Endothelial cell (in vitro differentiated cells): ENCODE results near the gene GALC. TPM values are rescaled to one million over a fixed set of nuclear protein-coding genes. Genes with fewer than 3 reads are reported as not detected.

Experiments used
- DNase-seq: peaks from one replicate; pipeline ENCODE4 v3.0.0; 2021; ENCODE audit warnings: low spot score
- H3K27ac Mint-ChIP-seq: one replicate; pipeline ENCODE4 v1.8.0; 2021; ENCODE audit warnings: mixed read lengths, inconsistent platforms; ENCODE audit not compliant: unreplicated experiment
- H3K27me3 Mint-ChIP-seq: one replicate; pipeline ENCODE4 v1.8.0; 2021; ENCODE audit warnings: mild to moderate bottlenecking, moderate library complexity, mixed read lengths, inconsistent platforms; ENCODE audit not compliant: unreplicated experiment
- H3K36me3 Mint-ChIP-seq: one replicate; pipeline ENCODE4 v1.8.0; 2021; ENCODE audit warnings: mild to moderate bottlenecking, low read depth, mixed read lengths, inconsistent platforms; ENCODE audit not compliant: unreplicated experiment
- H3K4me1 Mint-ChIP-seq: one replicate; pipeline ENCODE4 v1.8.0; 2021; ENCODE audit warnings: mild to moderate bottlenecking, mixed read lengths, inconsistent platforms; ENCODE audit not compliant: unreplicated experiment
- H3K4me3 Mint-ChIP-seq: one replicate; pipeline ENCODE4 v1.8.0; 2021; ENCODE audit warnings: mild to moderate bottlenecking, mixed read lengths, inconsistent platforms; ENCODE audit not compliant: unreplicated experiment
- H3K9me3 Mint-ChIP-seq: one replicate; pipeline ENCODE4 v1.8.0; 2021; ENCODE audit warnings: mixed read lengths, inconsistent platforms; ENCODE audit not compliant: unreplicated experiment
- CTCF ChIP-seq: fragments of 200-600 bp; sonication (generic); IDR thresholded peaks from one replicate; pipeline ENCODE4 v1.5.0; 2021; ENCODE audit warnings: antibody characterized with exemption; ENCODE audit not compliant: unreplicated experiment
- total RNA-seq: library from RNA; stranded (reverse); fragmentation: NEBNext Ultra II Directional; extraction: Animal tissue kit (Norgen Biotek cat#: 25700); gene quantifications from one replicate; pipeline ENCODE4 v1.2.1, GENCODE V29; 2021; ENCODE audit not compliant: unreplicated experiment

GALC gene
- total RNA-seq, 1 donor from 2014 or later: 77.1 TPM

GRCh38 chr14:87908550-87908949 is 84.4 kb downstream of the GALC start:
- no peak overlapping the region for H3K4me3 Mint-ChIP-seq
- no peak for DNase-seq
- H3K27me3 Mint-ChIP-seq: peaks cover 6% of the 10 kb centered on the region
- no peaks in the 10 kb centered on the region for H3K9me3 Mint-ChIP-seq
- no peak for TF ChIP-seq CTCF
- H3K4me1 Mint-ChIP-seq: peaks cover 2% of the 10 kb centered on the region
- H3K27ac Mint-ChIP-seq: no peak overlapping the region
- H3K36me3 Mint-ChIP-seq: peaks cover 3% of the 10 kb centered on the region

GRCh38 chr14:87901652-87902051 is 91.3 kb downstream of the GALC start:
- H3K27me3 Mint-ChIP-seq: peaks cover 6% of the 10 kb centered on the region
- H3K36me3 Mint-ChIP-seq: no peaks in the 10 kb centered on the region
- H3K27ac Mint-ChIP-seq: no peak overlapping the region
- DNase-seq: no peak
- H3K4me3 Mint-ChIP-seq: no peak overlapping the region
- H3K4me1 Mint-ChIP-seq: peaks cover 3% of the 10 kb centered on the region
- H3K9me3 Mint-ChIP-seq: no peaks in the 10 kb centered on the region
- TF ChIP-seq CTCF: no peak

GRCh38 chr14:87901236-87901635 is 91.7 kb downstream of the GALC start:
- TF ChIP-seq CTCF: no peak
- no peaks in the 10 kb centered on the region for H3K36me3 Mint-ChIP-seq
- H3K4me1 Mint-ChIP-seq: peaks cover 3% of the 10 kb centered on the region
- peaks cover 6% of the 10 kb centered on the region for H3K27me3 Mint-ChIP-seq
- no peak overlapping the region for H3K4me3 Mint-ChIP-seq
- H3K27ac Mint-ChIP-seq: no peak overlapping the region
- DNase-seq: no peak
- no peaks in the 10 kb centered on the region for H3K9me3 Mint-ChIP-seq

GRCh38 chr14:87899228-87899627 is 93.8 kb downstream of the GALC start:
- Mint-ChIP-seq H3K27ac (no peak overlapping the region), H3K27me3 (peaks cover 3% of the 10 kb centered on the region), H3K36me3 (no peaks in the 10 kb centered on the region), H3K4me1 (peaks cover 3% of the 10 kb centered on the region), H3K4me3 (no peak overlapping the region), H3K9me3 (no peaks in the 10 kb centered on the region)
- no peak for TF ChIP-seq CTCF
- no peak for DNase-seq

- Mint-ChIP-seq H3K36me3 (no peaks in the 10 kb centered on the region), H3K4me3 (no peak overlapping the region), H3K4me1 (no peaks in the 10 kb centered on the region), H3K9me3 (no peaks in the 10 kb centered on the region), H3K27me3 (no peaks in the 10 kb centered on the region), H3K27ac (no peak overlapping the region)
- no peak for TF ChIP-seq CTCF
- no peak for DNase-seq
Measured at GRCh38 chr14:87898301-87898700, 94.7 kb downstream of the GALC start.
